ENCODE data around the gene TAF1D. TPM values are rescaled to one million over a fixed set of nuclear protein-coding genes. Genes with fewer than 3 reads are reported as not detected.

Gene TAF1D
- total RNA-seq, 2 experiments from 2014 or later, result 161 to 173 TPM

DNA sequence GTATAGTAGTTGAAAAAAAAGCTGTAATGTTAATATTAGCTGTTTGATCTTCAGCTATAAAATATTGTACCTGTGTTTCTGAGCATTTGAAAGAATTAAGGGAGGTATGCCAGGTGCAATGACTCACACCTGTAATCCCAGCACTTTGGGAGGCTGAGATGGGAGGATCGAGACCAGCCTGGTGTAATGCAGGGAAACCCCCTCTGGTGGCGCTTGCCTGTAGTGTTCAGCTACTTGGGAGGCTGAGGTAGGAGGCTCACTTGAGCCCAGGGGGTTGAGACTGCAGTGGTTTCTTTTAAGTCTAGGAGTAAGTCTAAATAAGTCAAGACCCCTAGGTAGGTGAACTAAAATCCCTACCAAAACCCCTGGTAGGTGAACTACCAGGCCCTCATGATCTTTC, 37.1 kb downstream of the TAF1D start:
- CTCF ChIA-PET, result no interaction called here

DNA sequence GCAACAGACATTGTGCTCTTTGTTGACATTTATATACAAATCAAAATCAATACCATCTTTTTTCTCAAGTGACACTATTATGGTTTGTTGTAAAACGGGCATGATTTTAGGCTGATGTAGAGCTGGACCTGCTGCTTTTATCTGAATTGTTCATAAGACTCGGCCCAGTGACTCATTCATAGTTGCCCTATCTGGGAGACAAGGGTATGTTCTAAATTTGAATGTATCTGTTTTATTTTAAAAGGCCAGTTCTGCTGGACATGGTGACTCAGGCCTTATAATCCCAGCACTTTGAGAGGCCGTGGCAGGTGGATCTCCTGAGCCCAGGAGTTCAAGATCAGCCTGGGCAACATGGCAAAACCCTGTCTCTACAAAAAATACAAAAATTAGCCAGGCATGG, 40.5 kb downstream of the TAF1D start:
- no peak overlapping the region for H3K4me3 Mint-ChIP-seq
- intact Hi-C loops (cut with DNase I, micrococcal nuclease), result no loop called here
- POLR2A ChIA-PET, result no interaction called here
- ATAC-seq (ENCODE audit: poor library complexity) (no peak), DNase-seq (no peak)
- H3K9me3 Mint-ChIP-seq, result no peaks in the 10 kb centered on the region
- H3K36me3 Mint-ChIP-seq (ENCODE audit: low read depth), result peaks cover 91% of the 10 kb centered on the region
- H3K27me3 Mint-ChIP-seq, result no peaks in the 10 kb centered on the region
- H3K27ac Mint-ChIP-seq, result no peak overlapping the region
- CTCF ChIA-PET, result interaction anchor here (0.7 to 1.3 kb wide), 3 partner anchors 8 to 96 kb away, joined by 3 to 6 read pairs (median 4); no protein-coding TSS in a partner anchor
- no peak overlapping the region for H3K27ac ChIP-seq (ENCODE audit: low read depth in 1 of 2, low read length in 2 of 2)
- no peak overlapping the region for H3K4me3 ChIP-seq (ENCODE audit: low read length)
- no peaks in the 10 kb centered on the region for H3K4me1 ChIP-seq (ENCODE audit: insufficient read depth, low read length)
- H3K4me1 Mint-ChIP-seq (ENCODE audit: low read depth), result no peaks in the 10 kb centered on the region
- peaks cover 50% of the 10 kb centered on the region for H3K36me3 ChIP-seq (ENCODE audit: insufficient read depth, low read length)
- TF ChIP-seq, protein P1, sequence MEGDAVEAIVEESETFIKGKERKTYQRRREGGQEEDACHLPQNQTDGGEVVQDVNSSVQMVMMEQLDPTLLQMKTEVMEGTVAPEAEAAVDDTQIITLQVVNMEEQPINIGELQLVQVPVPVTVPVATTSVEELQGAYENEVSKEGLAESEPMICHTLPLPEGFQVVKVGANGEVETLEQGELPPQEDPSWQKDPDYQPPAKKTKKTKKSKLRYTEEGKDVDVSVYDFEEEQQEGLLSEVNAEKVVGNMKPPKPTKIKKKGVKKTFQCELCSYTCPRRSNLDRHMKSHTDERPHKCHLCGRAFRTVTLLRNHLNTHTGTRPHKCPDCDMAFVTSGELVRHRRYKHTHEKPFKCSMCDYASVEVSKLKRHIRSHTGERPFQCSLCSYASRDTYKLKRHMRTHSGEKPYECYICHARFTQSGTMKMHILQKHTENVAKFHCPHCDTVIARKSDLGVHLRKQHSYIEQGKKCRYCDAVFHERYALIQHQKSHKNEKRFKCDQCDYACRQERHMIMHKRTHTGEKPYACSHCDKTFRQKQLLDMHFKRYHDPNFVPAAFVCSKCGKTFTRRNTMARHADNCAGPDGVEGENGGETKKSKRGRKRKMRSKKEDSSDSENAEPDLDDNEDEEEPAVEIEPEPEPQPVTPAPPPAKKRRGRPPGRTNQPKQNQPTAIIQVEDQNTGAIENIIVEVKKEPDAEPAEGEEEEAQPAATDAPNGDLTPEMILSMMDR (IDR thresholded peaks at IDR 0.05), result no peak
- H3K27me3 ChIP-seq (ENCODE audit: control insufficient read depth in 1 of 2, insufficient read depth in 2 of 2, low read length in 2 of 2), result no peaks in the 10 kb centered on the region
- no peaks in the 10 kb centered on the region for H3K9me3 ChIP-seq (ENCODE audit: control insufficient read depth in 1 of 2, insufficient read depth in 1 of 2, low read length in 2 of 2)

More for the DNA sequence above, 37.1 kb downstream of the TAF1D start:
- Mint-ChIP-seq H3K4me3 (no peak overlapping the region), H3K27me3 (no peaks in the 10 kb centered on the region), H3K9me3 (no peaks in the 10 kb centered on the region), H3K36me3 (ENCODE audit: low read depth) (peaks cover 90% of the 10 kb centered on the region), H3K4me1 (ENCODE audit: low read depth) (no peaks in the 10 kb centered on the region), H3K27ac (no peak overlapping the region)
- H3K4me3 ChIP-seq (ENCODE audit: low read length), result no peak overlapping the region
- no peaks in the 10 kb centered on the region for H3K4me1 ChIP-seq (ENCODE audit: insufficient read depth, low read length)
- DNase-seq, result no peak
- peaks cover 39% of the 10 kb centered on the region for H3K36me3 ChIP-seq (ENCODE audit: insufficient read depth, low read length)
- intact Hi-C loops (cut with DNase I, micrococcal nuclease), result no loop called here
- no peak for ATAC-seq (ENCODE audit: poor library complexity)
- TF ChIP-seq, protein P1 (IDR thresholded peaks at IDR 0.05), result no peak
- H3K27me3 ChIP-seq (ENCODE audit: control insufficient read depth in 1 of 2, insufficient read depth in 2 of 2, low read length in 2 of 2), result no peaks in the 10 kb centered on the region
- POLR2A ChIA-PET, result interaction anchor here (0.9 kb wide), 1 partner anchor 13 kb away, joined by 4 read pairs; no protein-coding TSS in a partner anchor
- H3K27ac ChIP-seq (ENCODE audit: low read depth in 1 of 2, low read length in 2 of 2), result no peak overlapping the region
- peaks cover 0 to 8% of the 10 kb centered on the region in 2 experiments for H3K9me3 ChIP-seq (ENCODE audit: control insufficient read depth in 1 of 2, insufficient read depth in 1 of 2, low read length in 2 of 2)

DNA sequence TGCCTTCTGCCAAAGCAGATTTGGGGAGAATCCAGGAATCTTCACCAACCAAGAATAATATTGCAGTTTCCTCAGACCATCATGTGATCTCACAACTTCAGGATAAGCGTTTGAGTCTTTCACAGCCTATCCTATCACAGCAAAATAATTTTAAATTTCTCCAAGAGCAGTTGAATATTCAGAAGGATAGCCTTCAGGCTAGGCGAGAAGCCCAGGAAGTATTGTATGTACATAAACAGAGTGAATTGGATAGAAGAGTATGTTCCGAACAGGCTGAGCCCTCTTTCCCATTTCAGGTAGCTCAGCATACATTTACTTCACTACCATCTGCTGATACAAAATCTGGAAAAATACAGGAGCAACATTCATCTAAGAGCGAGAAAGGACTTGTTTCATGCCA, 43.7 kb downstream of the TAF1D start:
- intact Hi-C loops (cut with DNase I, micrococcal nuclease), result no loop called here
- H3K36me3 ChIP-seq (ENCODE audit: insufficient read depth, low read length), result peaks cover 62% of the 10 kb centered on the region
- H3K36me3 Mint-ChIP-seq (ENCODE audit: low read depth), result peaks cover 86% of the 10 kb centered on the region

More for the DNA sequence above, 43.7 kb downstream of the TAF1D start:
- no peak overlapping the region for H3K4me3 ChIP-seq (ENCODE audit: low read length)
- H3K4me1 Mint-ChIP-seq (ENCODE audit: low read depth), result no peaks in the 10 kb centered on the region
- TF ChIP-seq, protein P1 (IDR thresholded peaks at IDR 0.05), result no peak
- no peaks in the 10 kb centered on the region for H3K9me3 ChIP-seq (ENCODE audit: control insufficient read depth in 1 of 2, insufficient read depth in 1 of 2, low read length in 2 of 2)
- ATAC-seq (ENCODE audit: poor library complexity) (no peak), DNase-seq (no peak)
- H3K9me3 Mint-ChIP-seq, result no peaks in the 10 kb centered on the region
- no peak overlapping the region for H3K4me3 Mint-ChIP-seq
- CTCF ChIA-PET, result no interaction called here
- no peaks in the 10 kb centered on the region for H3K27me3 ChIP-seq (ENCODE audit: control insufficient read depth in 1 of 2, insufficient read depth in 2 of 2, low read length in 2 of 2)
- no peaks in the 10 kb centered on the region for H3K4me1 ChIP-seq (ENCODE audit: insufficient read depth, low read length)
- no peaks in the 10 kb centered on the region for H3K27me3 Mint-ChIP-seq
- no peak overlapping the region for H3K27ac Mint-ChIP-seq
- no peak overlapping the region for H3K27ac ChIP-seq (ENCODE audit: low read depth in 1 of 2, low read length in 2 of 2)
- POLR2A ChIA-PET, result interaction anchor here (0.6 to 0.9 kb wide), 2 partner anchors 44 to 296 kb away, joined by 3 to 4 read pairs; partner anchors contain the start of genes C11orf54 and TAF1D

All from CD4-positive, alpha-beta T cell (primary cell).